Inflammatory macrophage (primary cell): ENCODE results near the gene SUPT16H.
"Not testable (repeated sequence)": the region's sequence is repeated elsewhere in the genome, so short reads cannot be mapped to it uniquely, and the experiment has no call there.

Source experiments
- DNase-seq, 2 donors: peaks; one replicate each; pipeline ENCODE4 v3.0.0-alpha.2; 2020 to 2022
- total RNA-seq, 18 experiments: gene quantifications; one replicate each; lab custom pipeline; 2026; ENCODE audit warnings: mixed read lengths in 6 of 18, inconsistent platforms in 2 of 18; lab: John Stamatoyannopoulos, UW

Gene SUPT16H
- total RNA-seq, result 31.6 to 168 (median 120) reads per million in 18 experiments

GRCh38 chr14:21383848-21384493 lies at the start of gene SUPT16H:
Gene SUPT16H (minus strand): TSS chr14:21384019. CDS start chr14:21383927, 92 bp downstream.
- peak; percentile 97 to 98 for DNase-seq

GRCh38 chr14:21431126-21431525 lies 47.3 kb upstream of the SUPT16H start:
- DNase-seq, result no peak

- DNase-seq, result no peak
Measured at GRCh38 chr14:21428930-21429329, 45.1 kb upstream of the SUPT16H start.

- peak; percentile 72 to 82 for DNase-seq
Measured at GRCh38 chr14:21426692-21427091, 42.9 kb upstream of the SUPT16H start.

GRCh38 chr14:21419528-21419927 lies 35.7 kb upstream of the SUPT16H start:
- DNase-seq, result no peak

- DNase-seq, result no peak
Measured at GRCh38 chr14:21415329-21415728, 31.5 kb upstream of the SUPT16H start.

- no peak for DNase-seq
Measured at GRCh38 chr14:21414137-21414631, 30.4 kb upstream of the SUPT16H start.

GRCh38 chr14:21408147-21408546 lies 24.3 kb upstream of the SUPT16H start:
- no peak for DNase-seq

- no peak for DNase-seq
Measured at GRCh38 chr14:21406213-21406612, 22.4 kb upstream of the SUPT16H start.

- no peak for DNase-seq
Measured at GRCh38 chr14:21405097-21405496, 21.3 kb upstream of the SUPT16H start.

- no peak for DNase-seq
Measured at GRCh38 chr14:21399311-21399870, 15.6 kb upstream of the SUPT16H start.

- no peak for DNase-seq
Measured at GRCh38 chr14:21398901-21399300, 15.1 kb upstream of the SUPT16H start.

- no peak for DNase-seq
Measured at GRCh38 chr14:21395450-21395849, 11.6 kb upstream of the SUPT16H start.

- peak; percentile 52 to 58 for DNase-seq
Measured at GRCh38 chr14:21385188-21385904, 1.5 kb upstream of the SUPT16H start.

- peak; percentile 74 to 82 for DNase-seq
Measured at GRCh38 chr14:21384494-21384851, 654 bp upstream of the SUPT16H start.

GRCh38 chr14:21382886-21383847 lies 652 bp downstream of the SUPT16H start:
- DNase-seq, result peak; percentile 16 to 57

- no peak for DNase-seq
Measured at GRCh38 chr14:21382095-21382494, 1.7 kb downstream of the SUPT16H start.

GRCh38 chr14:21379338-21379737 lies 4.5 kb downstream of the SUPT16H start:
- no peak for DNase-seq

- DNase-seq, result no peak
Measured at GRCh38 chr14:21373980-21374379, 9.8 kb downstream of the SUPT16H start.

GRCh38 chr14:21372814-21373213 lies 11.0 kb downstream of the SUPT16H start:
- DNase-seq, result not testable (repeated sequence)

- DNase-seq, result no peak
Measured at GRCh38 chr14:21369949-21370679, 13.7 kb downstream of the SUPT16H start.
